AG10803 (cell line): ENCODE results near the gene DDX23.
A peak's percentile ranks its signal among the peaks of the same experiment; 100 is the strongest.

Experiments
- DNase-seq: peaks from one replicate; pipeline ENCODE4 v3.0.0; 2010; ENCODE audit warnings: low read depth
- H3K4me3 ChIP-seq: 2 replicates; pipeline ENCODE4 v1.5.1; 2011; ENCODE audit warnings: mild to moderate bottlenecking, low read length, control low read depth
- CTCF ChIP-seq: conservative IDR thresholded peaks from 2 replicates; pipeline ENCODE4 v1.5.1; 2011; ENCODE audit warnings: mild to moderate bottlenecking, low read length, control low read depth, inconsistent platforms

Gene DDX23

DNA sequence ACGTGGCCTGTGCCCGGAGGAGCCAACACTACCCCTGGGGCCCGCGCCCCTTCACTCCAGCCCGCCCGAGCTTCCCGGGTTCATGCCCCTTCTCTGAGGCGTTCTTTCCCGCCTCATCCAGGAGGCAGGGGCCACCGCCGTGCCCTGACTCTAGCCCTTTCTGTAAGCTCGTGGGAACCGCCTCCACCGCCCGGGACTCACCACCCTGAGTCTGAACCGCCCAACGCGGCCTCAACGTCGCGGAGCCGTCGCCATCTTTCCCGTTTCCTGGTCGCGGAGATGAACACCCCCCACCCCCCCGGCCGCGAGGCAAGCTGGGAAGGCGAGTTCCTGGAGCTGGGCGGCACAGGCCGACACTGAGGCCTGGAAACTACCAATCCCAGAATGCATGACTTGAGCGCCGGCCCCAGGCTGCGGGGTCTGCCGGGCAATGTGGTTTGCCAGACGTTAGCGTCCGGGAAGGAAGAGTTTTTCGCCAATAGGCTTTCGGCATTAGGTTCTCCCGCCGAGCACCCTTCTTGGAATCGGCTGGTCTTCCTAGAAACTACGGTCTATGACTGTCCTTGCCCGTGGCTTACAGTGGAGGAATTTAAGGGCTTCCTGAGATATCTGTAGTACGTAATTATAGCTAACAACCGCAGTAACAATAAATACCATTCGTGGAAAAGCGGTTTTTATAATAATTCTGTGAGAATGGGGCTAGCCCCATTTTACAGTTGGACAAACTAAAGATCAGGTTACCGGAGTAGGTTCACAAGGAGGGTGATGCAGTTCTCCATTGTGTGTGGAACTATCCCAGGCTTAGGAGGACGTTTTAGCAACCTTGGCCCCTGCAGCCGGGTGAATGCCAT is at the start of gene DDX23:
TSS of gene DDX23 (minus strand) at position 281 of the 851 bp plus-strand sequence. CDS start 6,381 bp downstream, outside the sequence.
- DNase-seq, result peak; percentile 97
- peak within 1 kb of the TSS; percentile 97 for H3K4me3 ChIP-seq
- no peak for TF ChIP-seq CTCF

GRCh38 chr12:48901278-48901677 is 49.3 kb upstream of the DDX23 start:
- no peak for TF ChIP-seq CTCF
- H3K4me3 ChIP-seq, result no peak overlapping the region
- no peak for DNase-seq

DNA sequence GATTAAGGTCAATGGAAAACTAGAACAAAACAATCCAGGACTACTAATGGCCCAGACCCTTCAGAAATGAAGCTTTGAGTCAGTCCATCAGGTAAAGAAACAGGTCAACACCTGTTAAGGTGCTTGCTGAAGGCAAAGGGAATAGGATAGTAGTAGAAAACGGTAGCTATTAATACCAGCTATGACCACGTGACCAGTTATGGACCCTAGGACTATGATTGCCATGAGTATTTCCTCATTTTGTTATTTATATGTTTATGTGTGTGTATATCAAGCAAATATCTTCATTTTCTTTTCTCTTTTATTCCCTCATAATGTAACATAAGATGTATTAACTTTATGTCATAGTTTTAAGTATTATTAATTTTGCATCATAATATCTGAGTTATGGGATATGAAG is 47.7 kb upstream of the DDX23 start:
- no peak overlapping the region for H3K4me3 ChIP-seq
- no peak for TF ChIP-seq CTCF
- DNase-seq, result no peak

GRCh38 chr12:48894271-48894670 is 42.3 kb upstream of the DDX23 start:
- DNase-seq, result peak; percentile 83
- no peak for TF ChIP-seq CTCF
- no peak overlapping the region for H3K4me3 ChIP-seq

- H3K4me3 ChIP-seq, result peak overlapping the region; percentile 46
- peak; percentile 79 for TF ChIP-seq CTCF
These were observed 38.9 kb upstream of the DDX23 start for GRCh38 chr12:48890657-48891418.

DNA sequence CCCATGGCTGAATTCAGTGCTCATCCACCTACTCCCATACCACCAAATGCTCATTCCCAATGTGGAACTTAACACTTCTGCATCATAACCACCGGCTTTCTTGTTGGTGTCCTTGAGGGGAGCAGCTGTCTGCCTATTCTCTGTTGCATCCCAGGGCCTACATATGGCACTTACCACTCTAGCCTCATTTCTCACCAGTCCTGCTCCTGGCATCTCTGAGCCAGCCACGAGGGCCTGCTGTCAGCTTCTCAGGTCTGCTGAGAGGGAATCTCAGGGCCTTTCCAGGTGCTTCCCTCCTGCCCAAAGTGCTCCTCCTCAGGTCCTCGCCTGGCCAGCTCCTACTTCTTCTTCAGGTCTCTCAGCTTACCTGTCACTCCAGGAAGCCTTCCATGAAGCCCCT is 37.7 kb upstream of the DDX23 start:
- TF ChIP-seq CTCF, result no peak
- no peak for DNase-seq
- H3K4me3 ChIP-seq, result no peak overlapping the region

More at GRCh38 chr12:48890657-48891418, 38.9 kb upstream of the DDX23 start:
- peak; percentile 58 for DNase-seq
